ENCODE data around the gene VPS26C.

Gene VPS26C

GRCh38 chr21:37237764-37238163 lies 29.4 kb downstream of the VPS26C start:
- TF ChIP-seq ZFX (IDR thresholded peaks at IDR 0.05; ENCODE audit: borderline replicate concordance) = no peak
- no peak overlapping the region for H3K27ac ChIP-seq

- H3K27ac ChIP-seq = no peak overlapping the region
- TF ChIP-seq CTCF (IDR thresholded peaks at IDR 0.05) (no peak), ZFX (IDR thresholded peaks at IDR 0.05; ENCODE audit: borderline replicate concordance) (no peak)
Observed at GRCh38 chr21:37237346-37237745, 29.8 kb downstream of the VPS26C start.

GRCh38 chr21:37233551-37234146 lies 33.5 kb downstream of the VPS26C start:
- no peak overlapping the region for H3K27ac ChIP-seq

GRCh38 chr21:37232274-37233018 lies 34.7 kb downstream of the VPS26C start:
- no peak for TF ChIP-seq CTCF (IDR thresholded peaks at IDR 0.05)
- TF ChIP-seq ZFX (IDR thresholded peaks at IDR 0.05; ENCODE audit: borderline replicate concordance) = no peak
- no peak overlapping the region for H3K27ac ChIP-seq

More at GRCh38 chr21:37233551-37234146, 33.5 kb downstream of the VPS26C start:
- TF ChIP-seq ZFX (IDR thresholded peaks at IDR 0.05; ENCODE audit: borderline replicate concordance) = no peak
- no peak for TF ChIP-seq CTCF (IDR thresholded peaks at IDR 0.05)

GRCh38 chr21:37231671-37232070 lies 35.5 kb downstream of the VPS26C start:
- no peak overlapping the region for H3K27ac ChIP-seq

GRCh38 chr21:37231249-37231645 lies 35.9 kb downstream of the VPS26C start:
- H3K27ac ChIP-seq = no peak overlapping the region
- no peak for TF ChIP-seq CTCF (IDR thresholded peaks at IDR 0.05)
- TF ChIP-seq ZFX (IDR thresholded peaks at IDR 0.05; ENCODE audit: borderline replicate concordance) = no peak

More at GRCh38 chr21:37231671-37232070, 35.5 kb downstream of the VPS26C start:
- no peak for TF ChIP-seq ZFX (IDR thresholded peaks at IDR 0.05; ENCODE audit: borderline replicate concordance)
- TF ChIP-seq CTCF (IDR thresholded peaks at IDR 0.05) = no peak

GRCh38 chr21:37230632-37231248 lies 36.4 kb downstream of the VPS26C start:
- no peak overlapping the region for H3K27ac ChIP-seq
- TF ChIP-seq CTCF (IDR thresholded peaks at IDR 0.05) (no peak), ZFX (IDR thresholded peaks at IDR 0.05; ENCODE audit: borderline replicate concordance) (no peak)
